Measurements from ENCODE around the gene OR10G7. TPM values are rescaled to one million over a fixed set of nuclear protein-coding genes. Genes with fewer than 3 reads are reported as not detected.

OR10G7 gene
- total and polyA plus RNA-seq, 10 of the 15 experiments (the other 5 are each of a cell fraction or from before 2014, with no cell fraction given): not detected

GRCh38 chr11:124071623-124071948 is 30.5 kb upstream of the OR10G7 start:
- Histone ChIP-seq H4K20me1 (ENCODE audit: control insufficient read depth, insufficient read depth) (no peaks in the 10 kb centered on the region), H2AFZ (ENCODE audit: control insufficient read depth, low read depth, low read length) (no peak overlapping the region), H3K36me3 (ENCODE audit: control insufficient read depth in 2 of 2, insufficient read depth in 2 of 2, low read length in 1 of 2) (no peaks in the 10 kb centered on the region), H3K79me2 (ENCODE audit: control insufficient read depth, insufficient read depth, low read length) (no peaks in the 10 kb centered on the region), H3K4me1 (ENCODE audit: control insufficient read depth, insufficient read depth, low read length) (peaks cover 18% of the 10 kb centered on the region), H3K9me3 (replicated peaks; ENCODE audit: control insufficient read depth, insufficient read depth, low read length) (no peaks in the 10 kb centered on the region; the same call in 2 of the 3 replicates), H3K4me3 (no peak overlapping the region), H3K27me3 (replicated peaks in 1 of 2; ENCODE audit: control insufficient read depth in 2 of 2, insufficient read depth in 2 of 2, low read length in 1 of 2) (peaks cover 0 to 2% of the 10 kb centered on the region in 2 experiments; a peak in 1 of 4 replicates), H3K27ac (ENCODE audit: control insufficient read depth, insufficient read depth) (no peak overlapping the region), H3K4me2 (ENCODE audit: control insufficient read depth, insufficient read depth) (no peak overlapping the region), H3K9ac (ENCODE audit: control insufficient read depth, insufficient read depth, low read length) (no peak overlapping the region)
- ChIA-PET CTCF (interaction anchor here (0.5 to 8.6 kb wide), 33 partner anchors 8 to 530 kb away, joined by 3 to 89 read pairs (median 4); partner anchors contain the start of gene VWA5A), SMC1A (ENCODE audit: uncharacterized antibody, unreplicated experiment) (interaction anchor here (0.8 to 1.6 kb wide), 7 partner anchors 12 to 514 kb away, joined by 3 to 23 read pairs (median 4); partner anchors contain the start of gene VWA5A), POLR2A (interaction anchor here (1.0 kb wide), 1 partner anchor 122 kb away, joined by 4 read pairs; no protein-coding TSS in a partner anchor), RAD21 (ENCODE audit: unreplicated experiment) (interaction anchor here (0.6 to 5.1 kb wide), 9 partner anchors 11 to 263 kb away, joined by 3 to 28 read pairs (median 3); partner anchors contain the start of gene VWA5A)
- no TSS peak for BruUV-seq (replicated peaks)
- ATAC-seq: no peak
- no peak for DNase-seq (ENCODE audit: low read depth, low spot score)
- WGBS (ENCODE audit: insufficient coverage, insufficient replicate concordance, low lambda C conversion rate, missing lambda C conversion rate): 98% methylated on average over 4 of the region's 4 CpGs
- FAIRE-seq: no peak
- intact Hi-C loops (cut with micrococcal nuclease; ENCODE audit: unreplicated experiment) (loop anchor here (1.0 to 2.0 kb wide), 3 partner anchors 124 to 331 kb away; no protein-coding TSS in a partner anchor), in situ Hi-C loops (cut with MboI) (loop anchor here (5.0 to 10.0 kb wide), 2 partner anchors 126 to 513 kb away; no protein-coding TSS in a partner anchor)
- TF ChIP-seq, protein P1, sequence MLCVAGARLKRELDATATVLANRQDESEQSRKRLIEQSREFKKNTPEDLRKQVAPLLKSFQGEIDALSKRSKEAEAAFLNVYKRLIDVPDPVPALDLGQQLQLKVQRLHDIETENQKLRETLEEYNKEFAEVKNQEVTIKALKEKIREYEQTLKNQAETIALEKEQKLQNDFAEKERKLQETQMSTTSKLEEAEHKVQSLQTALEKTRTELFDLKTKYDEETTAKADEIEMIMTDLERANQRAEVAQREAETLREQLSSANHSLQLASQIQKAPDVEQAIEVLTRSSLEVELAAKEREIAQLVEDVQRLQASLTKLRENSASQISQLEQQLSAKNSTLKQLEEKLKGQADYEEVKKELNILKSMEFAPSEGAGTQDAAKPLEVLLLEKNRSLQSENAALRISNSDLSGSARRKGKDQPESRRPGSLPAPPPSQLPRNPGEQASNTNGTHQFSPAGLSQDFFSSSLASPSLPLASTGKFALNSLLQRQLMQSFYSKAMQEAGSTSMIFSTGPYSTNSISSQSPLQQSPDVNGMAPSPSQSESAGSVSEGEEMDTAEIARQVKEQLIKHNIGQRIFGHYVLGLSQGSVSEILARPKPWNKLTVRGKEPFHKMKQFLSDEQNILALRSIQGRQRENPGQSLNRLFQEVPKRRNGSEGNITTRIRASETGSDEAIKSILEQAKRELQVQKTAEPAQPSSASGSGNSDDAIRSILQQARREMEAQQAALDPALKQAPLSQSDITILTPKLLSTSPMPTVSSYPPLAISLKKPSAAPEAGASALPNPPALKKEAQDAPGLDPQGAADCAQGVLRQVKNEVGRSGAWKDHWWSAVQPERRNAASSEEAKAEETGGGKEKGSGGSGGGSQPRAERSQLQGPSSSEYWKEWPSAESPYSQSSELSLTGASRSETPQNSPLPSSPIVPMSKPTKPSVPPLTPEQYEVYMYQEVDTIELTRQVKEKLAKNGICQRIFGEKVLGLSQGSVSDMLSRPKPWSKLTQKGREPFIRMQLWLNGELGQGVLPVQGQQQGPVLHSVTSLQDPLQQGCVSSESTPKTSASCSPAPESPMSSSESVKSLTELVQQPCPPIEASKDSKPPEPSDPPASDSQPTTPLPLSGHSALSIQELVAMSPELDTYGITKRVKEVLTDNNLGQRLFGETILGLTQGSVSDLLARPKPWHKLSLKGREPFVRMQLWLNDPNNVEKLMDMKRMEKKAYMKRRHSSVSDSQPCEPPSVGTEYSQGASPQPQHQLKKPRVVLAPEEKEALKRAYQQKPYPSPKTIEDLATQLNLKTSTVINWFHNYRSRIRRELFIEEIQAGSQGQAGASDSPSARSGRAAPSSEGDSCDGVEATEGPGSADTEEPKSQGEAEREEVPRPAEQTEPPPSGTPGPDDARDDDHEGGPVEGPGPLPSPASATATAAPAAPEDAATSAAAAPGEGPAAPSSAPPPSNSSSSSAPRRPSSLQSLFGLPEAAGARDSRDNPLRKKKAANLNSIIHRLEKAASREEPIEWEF (IDR thresholded peaks at IDR 0.05; ENCODE audit: insufficient replicate concordance, low read depth, low read length): no peak
- TF ChIP-seq ZNF622 (IDR thresholded peaks at IDR 0.05): no peak
- TF ChIP-seq TARDBP (IDR thresholded peaks at IDR 0.05; ENCODE audit: borderline replicate concordance): no peak
- no peak for TF ChIP-seq ZNF274 (IDR thresholded peaks at IDR 0.05; ENCODE audit: insufficient read depth, insufficient read length)
- TF ChIP-seq, protein P2, sequence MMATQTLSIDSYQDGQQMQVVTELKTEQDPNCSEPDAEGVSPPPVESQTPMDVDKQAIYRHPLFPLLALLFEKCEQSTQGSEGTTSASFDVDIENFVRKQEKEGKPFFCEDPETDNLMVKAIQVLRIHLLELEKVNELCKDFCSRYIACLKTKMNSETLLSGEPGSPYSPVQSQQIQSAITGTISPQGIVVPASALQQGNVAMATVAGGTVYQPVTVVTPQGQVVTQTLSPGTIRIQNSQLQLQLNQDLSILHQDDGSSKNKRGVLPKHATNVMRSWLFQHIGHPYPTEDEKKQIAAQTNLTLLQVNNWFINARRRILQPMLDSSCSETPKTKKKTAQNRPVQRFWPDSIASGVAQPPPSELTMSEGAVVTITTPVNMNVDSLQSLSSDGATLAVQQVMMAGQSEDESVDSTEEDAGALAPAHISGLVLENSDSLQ (IDR thresholded peaks at IDR 0.05): no peak
- TF ChIP-seq, protein P3, sequence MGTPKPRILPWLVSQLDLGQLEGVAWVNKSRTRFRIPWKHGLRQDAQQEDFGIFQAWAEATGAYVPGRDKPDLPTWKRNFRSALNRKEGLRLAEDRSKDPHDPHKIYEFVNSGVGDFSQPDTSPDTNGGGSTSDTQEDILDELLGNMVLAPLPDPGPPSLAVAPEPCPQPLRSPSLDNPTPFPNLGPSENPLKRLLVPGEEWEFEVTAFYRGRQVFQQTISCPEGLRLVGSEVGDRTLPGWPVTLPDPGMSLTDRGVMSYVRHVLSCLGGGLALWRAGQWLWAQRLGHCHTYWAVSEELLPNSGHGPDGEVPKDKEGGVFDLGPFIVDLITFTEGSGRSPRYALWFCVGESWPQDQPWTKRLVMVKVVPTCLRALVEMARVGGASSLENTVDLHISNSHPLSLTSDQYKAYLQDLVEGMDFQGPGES (IDR thresholded peaks at IDR 0.05): no peak
- TF ChIP-seq, protein P4, sequence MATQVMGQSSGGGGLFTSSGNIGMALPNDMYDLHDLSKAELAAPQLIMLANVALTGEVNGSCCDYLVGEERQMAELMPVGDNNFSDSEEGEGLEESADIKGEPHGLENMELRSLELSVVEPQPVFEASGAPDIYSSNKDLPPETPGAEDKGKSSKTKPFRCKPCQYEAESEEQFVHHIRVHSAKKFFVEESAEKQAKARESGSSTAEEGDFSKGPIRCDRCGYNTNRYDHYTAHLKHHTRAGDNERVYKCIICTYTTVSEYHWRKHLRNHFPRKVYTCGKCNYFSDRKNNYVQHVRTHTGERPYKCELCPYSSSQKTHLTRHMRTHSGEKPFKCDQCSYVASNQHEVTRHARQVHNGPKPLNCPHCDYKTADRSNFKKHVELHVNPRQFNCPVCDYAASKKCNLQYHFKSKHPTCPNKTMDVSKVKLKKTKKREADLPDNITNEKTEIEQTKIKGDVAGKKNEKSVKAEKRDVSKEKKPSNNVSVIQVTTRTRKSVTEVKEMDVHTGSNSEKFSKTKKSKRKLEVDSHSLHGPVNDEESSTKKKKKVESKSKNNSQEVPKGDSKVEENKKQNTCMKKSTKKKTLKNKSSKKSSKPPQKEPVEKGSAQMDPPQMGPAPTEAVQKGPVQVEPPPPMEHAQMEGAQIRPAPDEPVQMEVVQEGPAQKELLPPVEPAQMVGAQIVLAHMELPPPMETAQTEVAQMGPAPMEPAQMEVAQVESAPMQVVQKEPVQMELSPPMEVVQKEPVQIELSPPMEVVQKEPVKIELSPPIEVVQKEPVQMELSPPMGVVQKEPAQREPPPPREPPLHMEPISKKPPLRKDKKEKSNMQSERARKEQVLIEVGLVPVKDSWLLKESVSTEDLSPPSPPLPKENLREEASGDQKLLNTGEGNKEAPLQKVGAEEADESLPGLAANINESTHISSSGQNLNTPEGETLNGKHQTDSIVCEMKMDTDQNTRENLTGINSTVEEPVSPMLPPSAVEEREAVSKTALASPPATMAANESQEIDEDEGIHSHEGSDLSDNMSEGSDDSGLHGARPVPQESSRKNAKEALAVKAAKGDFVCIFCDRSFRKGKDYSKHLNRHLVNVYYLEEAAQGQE (IDR thresholded peaks at IDR 0.05; ENCODE audit: low read depth, low read length): no peak
- TF ChIP-seq NR2C1 (IDR thresholded peaks at IDR 0.05): no peak
- TF ChIP-seq EGR1 (IDR thresholded peaks at IDR 0.05; ENCODE audit: borderline replicate concordance in 1 of 2, low read depth in 2 of 2, low read length in 2 of 2): no peak
- TF ChIP-seq DPF2 (IDR thresholded peaks at IDR 0.05): no peak
- no peak for TF ChIP-seq POLR2AphosphoS5 (IDR thresholded peaks at IDR 0.05; ENCODE audit: low read length)
